H1 (cell line): ENCODE results near the gene PHLDA1.

Experiments
- CEBPB ChIP-seq: IDR thresholded peaks from 2 replicates; pipeline ENCODE4 v1.6.1; 2012; ENCODE audit warnings: low read depth, low read length
- EGR1 ChIP-seq: IDR thresholded peaks from 2 replicates; pipeline ENCODE4 v1.6.1; 2011; ENCODE audit warnings: low read depth, low read length, borderline replicate concordance
- EP300 ChIP-seq, 2 experiments: IDR thresholded peaks; 1 replicate in 1 of 2; 2 replicates in 1 of 2; pipeline ENCODE4 v1.6.1; 2011 to 2012; ENCODE audit warnings: low read depth in 2 of 2, low read length in 2 of 2, mild to moderate bottlenecking in 2 of 2, borderline replicate concordance in 1 of 2, inconsistent platforms in 1 of 2, moderate library complexity in 1 of 2
- EZH2 ChIP-seq: fragments of 200-600 bp; sonication (generic); IDR thresholded peaks from 2 replicates; pipeline ENCODE4 v1.7.1; 2012; ENCODE audit warnings: low read depth, mild to moderate bottlenecking, moderate library complexity, low read length, inconsistent platforms; ENCODE audit not compliant: severe bottlenecking
- JUND ChIP-seq: IDR thresholded peaks from 2 replicates; pipeline ENCODE4 v1.6.1; 2011; ENCODE audit warnings: mild to moderate bottlenecking, improper control_type of control experiment, low read length
- POLR2A ChIP-seq, 2 experiments: IDR thresholded peaks; 1 replicate in 1 of 2; 2 replicates in 1 of 2; pipeline ENCODE4 v1.6.1; 2011; ENCODE audit warnings: low read depth in 2 of 2, low read length in 2 of 2, mild to moderate bottlenecking in 2 of 2; ENCODE audit errors: control extremely low read depth in 1 of 2
- RBBP5 ChIP-seq: IDR thresholded peaks from 2 replicates; pipeline ENCODE4 v1.7.1; 2012; ENCODE audit warnings: low read depth, mild to moderate bottlenecking, inconsistent platforms, low read length, moderate library complexity, borderline replicate concordance
- SIN3A ChIP-seq, 2 experiments: IDR thresholded peaks in 1 of 2; conservative IDR thresholded peaks in 1 of 2; 2 replicates each; pipeline ENCODE4 v1.6.1; 2011 to 2012; ENCODE audit warnings: low read length in 2 of 2, improper control_type of control experiment in 1 of 2, low read depth in 1 of 2, mild to moderate bottlenecking in 1 of 2
- TAF1 ChIP-seq: IDR thresholded peaks from 2 replicates; pipeline ENCODE4 v1.6.1; 2011; ENCODE audit warnings: mild to moderate bottlenecking, low read depth, low read length
- TBP ChIP-seq: IDR thresholded peaks from 2 replicates; pipeline ENCODE4 v1.6.1; 2011; ENCODE audit warnings: low read depth, low read length, improper control_type of control experiment
- TEAD4 ChIP-seq: IDR thresholded peaks from 2 replicates; pipeline ENCODE4 v1.6.1; 2012; ENCODE audit warnings: low read depth, low read length, inconsistent platforms, mixed read lengths
- YY1 ChIP-seq: IDR thresholded peaks from 2 replicates; pipeline ENCODE4 v1.6.1; 2011; ENCODE audit warnings: low read depth, mild to moderate bottlenecking, low read length
- ZNF274 ChIP-seq: IDR thresholded peaks from 2 replicates; pipeline ENCODE4 v1.7.0; 2012; ENCODE audit warnings: low read length, borderline replicate concordance; ENCODE audit errors: extremely low read depth
- TF ChIP-seq, protein P1 (sequence below), 3 experiments: IDR thresholded peaks; 1 replicate in 2 of 3; 2 replicates in 1 of 3; pipeline versions ENCODE4 v1.5.1 to v1.6.1; 2011; ENCODE audit warnings: low read length in 3 of 3, mild to moderate bottlenecking in 3 of 3, inconsistent platforms in 2 of 3, low read depth in 1 of 3, moderate library complexity in 1 of 3; ENCODE audit not compliant: insufficient read depth in 1 of 3; ENCODE audit errors: control extremely low read depth in 1 of 3

DNA sequence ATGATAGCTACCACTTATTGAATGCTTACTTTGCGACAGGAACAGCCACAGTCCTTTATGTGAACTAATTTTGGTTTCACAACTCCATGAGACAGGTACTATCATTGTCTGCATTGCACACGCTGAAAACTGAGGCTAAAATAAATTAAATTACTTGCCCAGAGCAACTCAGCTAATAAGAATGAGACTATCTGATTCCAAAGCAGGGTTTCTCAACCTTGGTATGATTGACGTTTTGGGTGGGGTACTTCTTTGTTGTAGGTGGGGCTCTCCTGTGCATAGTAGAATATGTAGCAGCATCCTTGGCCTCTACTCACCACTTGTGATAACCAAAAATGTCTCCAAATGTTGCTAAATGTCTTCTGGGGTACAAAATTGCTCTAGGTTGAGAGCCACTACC, 9.1 kb downstream of the PHLDA1 start:
- TF ChIP-seq EP300 (IDR thresholded peaks at IDR 0.05; ENCODE audit: borderline replicate concordance in 1 of 2, low read depth in 2 of 2, low read length in 2 of 2) (no peak), JUND (no peak), ZNF274 (no peak), TAF1 (no peak), RBBP5 (no peak), SIN3A (conservative IDR thresholded peaks at IDR 0.05 in 1 of 2, IDR thresholded peaks at IDR 0.05 in 1 of 2; ENCODE audit: low read depth in 1 of 2, low read length in 2 of 2) (no peak), CEBPB (no peak), EGR1 (no peak), YY1 (no peak), POLR2A (IDR thresholded peaks at IDR 0.05; ENCODE audit: control extremely low read depth in 1 of 2, low read depth in 2 of 2, low read length in 2 of 2) (no peak), EZH2 (no peak), TEAD4 (no peak), TBP (no peak)
- TF ChIP-seq, protein P1, sequence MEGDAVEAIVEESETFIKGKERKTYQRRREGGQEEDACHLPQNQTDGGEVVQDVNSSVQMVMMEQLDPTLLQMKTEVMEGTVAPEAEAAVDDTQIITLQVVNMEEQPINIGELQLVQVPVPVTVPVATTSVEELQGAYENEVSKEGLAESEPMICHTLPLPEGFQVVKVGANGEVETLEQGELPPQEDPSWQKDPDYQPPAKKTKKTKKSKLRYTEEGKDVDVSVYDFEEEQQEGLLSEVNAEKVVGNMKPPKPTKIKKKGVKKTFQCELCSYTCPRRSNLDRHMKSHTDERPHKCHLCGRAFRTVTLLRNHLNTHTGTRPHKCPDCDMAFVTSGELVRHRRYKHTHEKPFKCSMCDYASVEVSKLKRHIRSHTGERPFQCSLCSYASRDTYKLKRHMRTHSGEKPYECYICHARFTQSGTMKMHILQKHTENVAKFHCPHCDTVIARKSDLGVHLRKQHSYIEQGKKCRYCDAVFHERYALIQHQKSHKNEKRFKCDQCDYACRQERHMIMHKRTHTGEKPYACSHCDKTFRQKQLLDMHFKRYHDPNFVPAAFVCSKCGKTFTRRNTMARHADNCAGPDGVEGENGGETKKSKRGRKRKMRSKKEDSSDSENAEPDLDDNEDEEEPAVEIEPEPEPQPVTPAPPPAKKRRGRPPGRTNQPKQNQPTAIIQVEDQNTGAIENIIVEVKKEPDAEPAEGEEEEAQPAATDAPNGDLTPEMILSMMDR (IDR thresholded peaks at IDR 0.05; ENCODE audit: control extremely low read depth in 1 of 3, insufficient read depth in 1 of 3, low read depth in 1 of 3, low read length in 3 of 3) = no peak
